K562 (cell line): ENCODE measurements around the gene DGKB. TPM values are rescaled to one million over a fixed set of nuclear protein-coding genes. Genes with fewer than 3 reads are reported as not detected.

ENCODE experiments used
- ATAC-seq: fragments of 200-7000 bp; cut with Tn5 transposase; 3 replicates; pipeline ENCODE4 v1.9.1; 2020; ENCODE audit warnings: moderate library complexity
- BruUV-seq: library from RNA; stranded (reverse); fragments of 400-500 nt; replicated peaks from 2 replicates; lab custom pipeline; 2021; lab: Mats Ljungman, UMichigan
- CTCF ChIA-PET: fragments of 300-600 bp; formaldehyde crosslinking; extraction: SDS; loops from one replicate; lab custom pipeline; 2021; ENCODE audit warnings: low intra/inter-chr PET ratio; lab: Yijun Ruan, JAX
- POLR2A ChIA-PET: fragments of 300-600, 350-650 bp; sonication (Branson Sonifier 250); formaldehyde crosslinking; extraction: SDS; loops from one replicate; lab custom pipeline; 2021; ENCODE audit warnings: antibody characterized with exemption, inconsistent platforms; lab: Yijun Ruan, JAX
- DNase-seq, 4 experiments: peaks; one replicate each; pipeline versions ENCODE4 v3.0.0 to v3.0.0-alpha.2; 2011 to 2018; ENCODE audit warnings: low spot score in 3 of 4, mixed read lengths in 3 of 4; ENCODE audit errors: extremely low read depth in 1 of 4
- FAIRE-seq: peaks from 2 replicates; lab custom pipeline; 2011; peaks lifted over from hg19 to GRCh38; lab: Jason Lieb, UNC
- H2AFZ ChIP-seq: 2 replicates; pipeline ENCODE4 v1.6.0; 2011; ENCODE audit warnings: low read depth, low read length, control low read depth, inconsistent platforms
- H3K27ac ChIP-seq: fragments of 200-600 bp; 3 replicates; pipeline ENCODE4 v1.8.0; 2011; ENCODE audit warnings: low read depth, mild to moderate bottlenecking, control low read depth, inconsistent platforms, low read length, moderate library complexity, mixed read lengths; ENCODE audit errors: extremely low read depth
- H3K27me3 ChIP-seq, 2 experiments: fragments of 300-600 bp in 1 of 2; 2 replicates in 1 of 2; 3 replicates in 1 of 2; pipeline versions ENCODE4 v1.6.0 to v1.8.0; 2011; ENCODE audit warnings: inconsistent platforms in 2 of 2, low read length in 2 of 2, mild to moderate bottlenecking in 1 of 2, mixed read lengths in 1 of 2, moderate library complexity in 1 of 2; ENCODE audit not compliant: control insufficient read depth in 2 of 2, insufficient read depth in 2 of 2
- H3K36me3 ChIP-seq: fragments of 300-600 bp; 3 replicates; pipeline ENCODE4 v1.8.0; 2011; ENCODE audit warnings: mild to moderate bottlenecking, low read length, inconsistent platforms; ENCODE audit not compliant: control insufficient read depth, insufficient read depth
- H3K4me1 ChIP-seq, 2 experiments: fragments of 200-600 bp in 1 of 2; replicated peaks in 1 of 2; 2 replicates in 1 of 2; 3 replicates in 1 of 2; pipeline versions ENCODE4 v1.5.1 to v1.8.0; 2011; ENCODE audit warnings: inconsistent platforms in 2 of 2, low read length in 2 of 2, mild to moderate bottlenecking in 1 of 2, mixed read lengths in 1 of 2, moderate library complexity in 1 of 2; ENCODE audit not compliant: control insufficient read depth in 2 of 2, insufficient read depth in 2 of 2
- H3K4me2 ChIP-seq: 2 replicates; pipeline ENCODE4 v1.6.1; 2011; ENCODE audit warnings: low read length, control low read depth, inconsistent platforms, mixed read lengths; ENCODE audit not compliant: insufficient read depth
- H3K4me3 ChIP-seq: fragments of 200-600 bp; sonication (generic), shearing (Covaris generic); 2 replicates; pipeline ENCODE4 v1.5.1; 2016; ENCODE audit warnings: control low read depth, inconsistent platforms
- H3K79me2 ChIP-seq: fragments of 200-600 bp; 3 replicates; pipeline ENCODE4 v1.8.0; 2011; ENCODE audit warnings: low read length, inconsistent platforms; ENCODE audit not compliant: control insufficient read depth, insufficient read depth
- H3K9ac ChIP-seq, 2 experiments: 2 replicates each; pipeline versions ENCODE4 v1.6.0 to v1.6.1; 2011; ENCODE audit warnings: low read depth in 2 of 2, low read length in 2 of 2, control low read depth in 1 of 2, inconsistent platforms in 1 of 2, mild to moderate bottlenecking in 1 of 2, mixed read lengths in 1 of 2; ENCODE audit not compliant: insufficient read depth in 1 of 2
- H3K9me1 ChIP-seq: one replicate; pipeline ENCODE4 v1.6.0; 2011; ENCODE audit warnings: inconsistent platforms, mild to moderate bottlenecking, low read length, moderate library complexity; ENCODE audit not compliant: control insufficient read depth, insufficient read depth
- H3K9me3 ChIP-seq: replicated peaks from 2 replicates; pipeline ENCODE4 v1.5.1; 2011; ENCODE audit warnings: low read depth, low read length, inconsistent platforms; ENCODE audit not compliant: control insufficient read depth, insufficient read depth
- H4K20me1 ChIP-seq: replicated peaks from 2 replicates; pipeline ENCODE4 v1.6.1; 2011; ENCODE audit warnings: low read length, inconsistent platforms, mixed read lengths; ENCODE audit not compliant: control insufficient read depth, insufficient read depth
- BHLHE40 ChIP-seq: IDR thresholded peaks from 2 replicates; pipeline ENCODE4 v1.6.1; 2011; ENCODE audit warnings: low read length, improper control_type of control experiment
- E2F5 ChIP-seq: sonication (generic); formaldehyde crosslinking; IDR thresholded peaks from 2 replicates; pipeline ENCODE4 v1.8.0; 2022; ENCODE audit warnings: mild to moderate bottlenecking, missing genetic modification reagents
- NCOA1 ChIP-seq: fragments of 450-650 bp; IDR thresholded peaks from 2 replicates; pipeline ENCODE4 v1.6.1; 2016; ENCODE audit warnings: low read depth
- POLR2B ChIP-seq: fragments of 450-650 bp; IDR thresholded peaks from 2 replicates; pipeline ENCODE4 v1.6.1; 2018; ENCODE audit warnings: low read depth; ENCODE audit not compliant: partially characterized antibody
- SAFB ChIP-seq: fragments of 200-400 bp; formaldehyde crosslinking; IDR thresholded peaks from 2 replicates; pipeline ENCODE4 v1.6.1; 2017; ENCODE audit warnings: low read depth, low read length, borderline replicate concordance
- TAF7 ChIP-seq: fragments of 450-650 bp; IDR thresholded peaks from 2 replicates; pipeline ENCODE4 v1.6.1; 2016; ENCODE audit warnings: missing genetic modification characterization, missing compliant biosample characterization
- TCF3 ChIP-seq: sonication (generic); formaldehyde crosslinking; IDR thresholded peaks from 2 replicates; pipeline ENCODE4 v1.4.0; 2020; ENCODE audit warnings: mild to moderate bottlenecking, missing genetic modification reagents
- ZNF263 ChIP-seq: sonication (generic); formaldehyde crosslinking; IDR thresholded peaks from 2 replicates; pipeline ENCODE4 v1.8.0; 2022; ENCODE audit warnings: mild to moderate bottlenecking, missing genetic modification reagents, borderline replicate concordance
- ZNF79 ChIP-seq: fragments of 250-450 bp; sonication (Bioruptor Pico); IDR thresholded peaks from 2 replicates; pipeline ENCODE4 v1.4.0; 2020; ENCODE audit warnings: low read depth, mild to moderate bottlenecking, moderate library complexity
- WGBS: fragments of 100-300 bp; shearing (Covaris generic); methylation state at CpG from one replicate; pipeline ENCODE4 v1.1.6; 2016; ENCODE audit warnings: low coverage, mixed read lengths; ENCODE audit not compliant: insufficient coverage; ENCODE audit errors: missing lambda C conversion rate; 5-methylcytosine and 5-hydroxymethylcytosine counted together
- in situ Hi-C: fragments of 300-500 bp; cut with MboI; formaldehyde crosslinking; loops from 4 replicates; pipeline ENCODE4 v1.15.0; 2018; ENCODE audit warnings: inconsistent platforms, mixed read lengths
- intact Hi-C: fragments of 100-400 bp; cut with micrococcal nuclease; formaldehyde crosslinking; loops from 2 replicates; pipeline ENCODE4 v1.14.2; 2022
- polyA plus RNA-seq, 8 experiments: library from polyadenylated mRNA; depleted of rRNA in 4 of 8; stranded (reverse) in 5 of 8; unstranded in 3 of 8; fragments of >200 nt; fragmentation: Nextera tagmentation in 2 of 8; fragmentation: Illumina TruSeq in 1 of 8; extraction: Ambion mirVana in 2 of 8; extraction: Trizol in 1 of 8; gene quantifications; 2 replicates each; pipeline versions ENCODE4 v1.2.1 to v1.2.3, GENCODE V29; 2011 to 2014; ENCODE audit warnings: inconsistent platforms in 1 of 8, missing spikeins in 1 of 8
- total RNA-seq, 7 experiments: library from RNA; depleted of rRNA in 6 of 7; stranded (reverse); fragments of >200 nt in 6 of 7; fragmentation: Illumina TruSeq in 2 of 7; extraction: Trizol in 2 of 7; gene quantifications; 2 replicates each; pipeline versions ENCODE4 v1.2.1 to v1.2.3, GENCODE V29; 2011 to 2021; ENCODE audit warnings: low replicate concordance in 1 of 7

Gene DGKB
- total and polyA plus RNA-seq, 9 of the 15 experiments (the other 6 are each of a cell fraction or from before 2014, with no cell fraction given) = 0.01 TPM; not detected in 8

GRCh38 chr7:14938181-14938580 is 35.6 kb upstream of the DGKB start:
- Histone ChIP-seq H3K4me2 (no peak overlapping the region), H3K9me3 (no peaks in the 10 kb centered on the region; the same call in 1 of the 2 replicates), H3K4me1 (no peaks in the 10 kb centered on the region), H2AFZ (no peak overlapping the region), H3K36me3 (no peaks in the 10 kb centered on the region), H3K4me3 (no peak overlapping the region), H3K9me1 (no peaks in the 10 kb centered on the region), H4K20me1 (no peaks in the 10 kb centered on the region), H3K27ac (no peak overlapping the region), H3K79me2 (no peaks in the 10 kb centered on the region), H3K9ac (no peak overlapping the region), H3K27me3 (no peaks in the 10 kb centered on the region)
- FAIRE-seq (no peak), ATAC-seq (no peak), DNase-seq (no peak)
- in situ Hi-C loops = no loop called here
- no peak for TF ChIP-seq ZNF263 (CRISPR knock-in tag)
- TF ChIP-seq TCF3 = no peak
- TF ChIP-seq TAF7 (tag) = no peak
- TF ChIP-seq SAFB = no peak
- TF ChIP-seq ZNF79 (CRISPR knock-in tag) = no peak
- TF ChIP-seq BHLHE40 = no peak
- no peak for TF ChIP-seq E2F5 (CRISPR knock-in tag)
- TF ChIP-seq POLR2B = no peak
- TF ChIP-seq NCOA1 = no peak
- WGBS = 0% methylated on average over 1 of the region's 1 CpG
- intact Hi-C loops = no loop called here
- ChIA-PET CTCF (no interaction called here), POLR2A (no interaction called here)
- no TSS peak for BruUV-seq
